HG02642 (cell line): ENCODE data around the gene AHDC1.
A peak's percentile ranks its signal among the peaks of the same experiment; 100 is the strongest.
"Not testable (repeated sequence)": the region's sequence is repeated elsewhere in the genome, so short reads cannot be mapped to it uniquely, and the experiment has no call there.

Experiments
- ATAC-seq: cut with Tn5 transposase; IDR thresholded peaks from one replicate; pipeline ENCODE4 v1.9.1; 2021; ENCODE audit warnings: mild to moderate bottlenecking; ENCODE audit not compliant: unreplicated experiment, poor library complexity

AHDC1 gene

GRCh38 chr1:27503033-27503432 is 100.9 kb downstream of the AHDC1 start:
- no peak for ATAC-seq

GRCh38 chr1:27501159-27501558 is 102.8 kb downstream of the AHDC1 start:
- ATAC-seq, result not testable (repeated sequence)

GRCh38 chr1:27499142-27499541 is 104.8 kb downstream of the AHDC1 start:
- ATAC-seq, result no peak

- no peak for ATAC-seq
Observed at GRCh38 chr1:27496604-27497155, 107.3 kb downstream of the AHDC1 start.

- ATAC-seq, result no peak
Observed at GRCh38 chr1:27492796-27493195, 111.1 kb downstream of the AHDC1 start.

GRCh38 chr1:27491748-27492700 is 111.9 kb downstream of the AHDC1 start:
- no peak for ATAC-seq

GRCh38 chr1:27489973-27490741 is 113.8 kb downstream of the AHDC1 start, which contains the start of gene WASF2:
Gene WASF2 (minus strand): TSS chr1:27490167. CDS start chr1:27428890, 61,277 bp downstream.
- ATAC-seq, result peak; percentile 91

- peak; percentile 33 for ATAC-seq
Observed at GRCh38 chr1:27489501-27489972, 114.4 kb downstream of the AHDC1 start.

GRCh38 chr1:27487966-27488884 is 115.7 kb downstream of the AHDC1 start:
- no peak for ATAC-seq

GRCh38 chr1:27485363-27485762 is 118.6 kb downstream of the AHDC1 start:
- no peak for ATAC-seq
